Psoas muscle (tissue), 8 donors: Measurements from ENCODE around the gene CDON. TPM values are rescaled to one million over a fixed set of nuclear protein-coding genes. Genes with fewer than 3 reads are reported as not detected.

Experiments
- ATAC-seq, 4 donors: fragments of 200-7000 bp; cut with Tn5 transposase; one replicate each; pipeline ENCODE4 v1.9.1; 2020; ENCODE audit warnings: moderate library complexity in 3 of 4, mild to moderate bottlenecking in 2 of 4
- DNase-seq, 2 donors: peaks; one replicate each; pipeline ENCODE4 v3.0.0-alpha.2; 2020
- H3K27ac ChIP-seq: fragments of 200-600 bp; one replicate; pipeline ENCODE4 v1.8.0; 2022
- H3K27me3 ChIP-seq, 3 donors: fragments of 200-600 bp in 1 of 3; one replicate each; pipeline versions ENCODE4 v1.6.1 to v1.8.0; 2013 to 2022; ENCODE audit warnings: low read length in 2 of 3, mild to moderate bottlenecking in 2 of 3, moderate library complexity in 1 of 3; ENCODE audit not compliant: insufficient read depth in 3 of 3
- H3K36me3 ChIP-seq, 2 donors: fragments of 200-600 bp in 1 of 2; one replicate each; pipeline versions ENCODE4 v1.6.1 to v1.8.0; 2013 to 2022; ENCODE audit warnings: low read depth in 1 of 2, mild to moderate bottlenecking in 1 of 2, moderate library complexity in 1 of 2; ENCODE audit not compliant: insufficient read depth in 1 of 2
- H3K4me1 ChIP-seq: fragments of 200-600 bp; one replicate; pipeline ENCODE4 v1.8.0; 2022
- H3K4me3 ChIP-seq: fragments of 200-600 bp; one replicate; pipeline ENCODE4 v1.8.0; 2022; ENCODE audit warnings: mild to moderate bottlenecking
- H3K9me3 ChIP-seq: fragments of 200-600 bp; one replicate; pipeline ENCODE4 v1.8.0; 2022
- CTCF ChIP-seq: fragments of 200-600 bp; IDR thresholded peaks from one replicate; pipeline ENCODE4 v1.8.0; 2022; ENCODE audit warnings: antibody characterized with exemption
- WGBS, 3 donors: extraction: QIAGEN DNeasy Blood & Tissue Kit; methylation state at CpG; one replicate each; pipeline versions ENCODE4 v1.1.6 to v1.1.7; 2013; 5-methylcytosine and 5-hydroxymethylcytosine counted together
- intact Hi-C, 2 donors: fragments of 100-400 bp; cut with DNase I; formaldehyde crosslinking; loops; one replicate each; pipeline versions ENCODE4 v1.11.0 to v1.14.2; 2022
- polyA plus RNA-seq, 3 donors: library from polyadenylated mRNA; stranded (reverse); fragments of 200-250 nt; gene quantifications; one replicate each; pipeline ENCODE4 v1.2.3, GENCODE V29; 2013
- total RNA-seq, 4 donors: library from RNA; stranded (reverse); fragmentation: NEBNext Ultra II Directional in 2 of 4; extraction: Animal tissue kit (Norgen Biotek cat#: 25700) in 2 of 4; gene quantifications; one replicate each; pipeline versions ENCODE4 v1.2.1 to v1.2.4, GENCODE V29; 2021 to 2023
- donor health status: healthy with polysubstance abuse.
- donor health status: DM: no; HTN: no; CAD: no; lungs with moderate emphysema.
- donor health status: Bipolar disorder and iron deficiency.
- donor health status: healthy.
- donor health status: DM: yes; HTN: yes; CAD: no.
- donor health status: DM: no; HTN: no; CAD: no.
- donor health status: DM: no; HTN: no; CAD: no.
- donor health status: DM: yes; HTN: yes; CAD: no.

Gene CDON
- total and polyA plus RNA-seq, 7 donors = 0.63 to 5.6 (median 1.3) TPM

GRCh38 chr11:125930076-125930450 is 132.6 kb downstream of the CDON start:
- no peak overlapping the region for H3K4me3 ChIP-seq
- intact Hi-C loops = no loop called here
- DNase-seq = no peak
- no peak for TF ChIP-seq CTCF
- H3K27me3 ChIP-seq = no peaks in the 10 kb centered on the region
- no peaks in the 10 kb centered on the region for H3K9me3 ChIP-seq
- H3K4me1 ChIP-seq = no peaks in the 10 kb centered on the region
- no peak for ATAC-seq
- H3K36me3 ChIP-seq = no peaks in the 10 kb centered on the region
- WGBS, 3 donors = 89 to 90% (median 90%) methylated on average over 11 of the region's 11 CpGs
- H3K27ac ChIP-seq = no peak overlapping the region

- intact Hi-C loops = loop anchor here in 1 of 2 donors (10.0 kb wide), 1 partner anchor 335 kb away; the partner anchor contains the start of genes FOXRED1 and SRPRA
- DNase-seq (no peak), ATAC-seq (no peak)
- Histone ChIP-seq H3K36me3 (no peaks in the 10 kb centered on the region), H3K4me1 (no peaks in the 10 kb centered on the region), H3K27me3 (no peaks in the 10 kb centered on the region), H3K4me3 (no peak overlapping the region), H3K9me3 (no peaks in the 10 kb centered on the region), H3K27ac (no peak overlapping the region)
- no peak for TF ChIP-seq CTCF
- 71 to 79% (median 75%) methylated on average over 9 of the region's 9 CpGs for WGBS, 3 donors
Measured at GRCh38 chr11:125929445-125930075, 133.1 kb downstream of the CDON start.

GRCh38 chr11:125926682-125927081 is 136.0 kb downstream of the CDON start:
- intact Hi-C loops = loop anchor here in 1 of 2 donors (10.0 kb wide), 1 partner anchor 338 kb away; the partner anchor contains the start of genes FOXRED1 and SRPRA
- H3K27ac ChIP-seq = no peak overlapping the region
- no peaks in the 10 kb centered on the region for H3K4me1 ChIP-seq
- ATAC-seq = no peak
- no peak for TF ChIP-seq CTCF
- no peaks in the 10 kb centered on the region for H3K36me3 ChIP-seq
- no peaks in the 10 kb centered on the region for H3K27me3 ChIP-seq
- H3K9me3 ChIP-seq = no peaks in the 10 kb centered on the region
- DNase-seq = no peak
- no peak overlapping the region for H3K4me3 ChIP-seq
- 90 to 93% (median 93%) methylated on average over 12 of the region's 12 CpGs for WGBS, 3 donors

GRCh38 chr11:125925804-125926203 is 136.9 kb downstream of the CDON start:
- intact Hi-C loops = loop anchor here in 1 of 2 donors (10.0 kb wide), 1 partner anchor 339 kb away; the partner anchor contains the start of genes FOXRED1 and SRPRA
- Histone ChIP-seq H3K4me3 (no peak overlapping the region), H3K4me1 (no peaks in the 10 kb centered on the region), H3K27me3 (no peaks in the 10 kb centered on the region), H3K27ac (no peak overlapping the region), H3K36me3 (no peaks in the 10 kb centered on the region), H3K9me3 (no peaks in the 10 kb centered on the region)
- no peak for ATAC-seq
- 54 to 69% (median 57%) methylated on average over 3 of the region's 3 CpGs for WGBS, 3 donors
- TF ChIP-seq CTCF = no peak
- no peak for DNase-seq
